ENCODE measurements around the gene VASH2.
"Not testable (repeated sequence)": the region's sequence is repeated elsewhere in the genome, so short reads cannot be mapped to it uniquely, and the experiment has no call there.

Gene VASH2

GRCh38 chr1:212950243-212951125 lies at the start of gene VASH2:
Gene VASH2, plus strand, starts transcription at chr1:212950541. Its CDS starts 1,002 bp downstream, at chr1:212951543.
- peak; percentile 59 for DNase-seq

- no peak for DNase-seq
Observed at GRCh38 chr1:212901290-212901689, 49.1 kb upstream of the VASH2 start.

GRCh38 chr1:212902054-212902453 lies 48.3 kb upstream of the VASH2 start:
- no peak for DNase-seq

- no peak for DNase-seq
Observed at GRCh38 chr1:212903664-212904063, 46.7 kb upstream of the VASH2 start.

GRCh38 chr1:212908071-212908470 lies 42.3 kb upstream of the VASH2 start:
- not testable (repeated sequence) for DNase-seq

- DNase-seq = no peak
Observed at GRCh38 chr1:212908971-212909370, 41.4 kb upstream of the VASH2 start.

GRCh38 chr1:212909652-212910063 lies 40.7 kb upstream of the VASH2 start:
- no peak for DNase-seq

GRCh38 chr1:212910213-212910612 lies 40.1 kb upstream of the VASH2 start:
- not testable (repeated sequence) for DNase-seq

- not testable (repeated sequence) for DNase-seq
Observed at GRCh38 chr1:212913638-212914037, 36.7 kb upstream of the VASH2 start.

- DNase-seq = not testable (repeated sequence)
Observed at GRCh38 chr1:212914110-212914509, 36.2 kb upstream of the VASH2 start.

- no peak for DNase-seq
Observed at GRCh38 chr1:212914789-212915188, 35.6 kb upstream of the VASH2 start.

- DNase-seq = no peak
Observed at GRCh38 chr1:212915245-212916091, 34.9 kb upstream of the VASH2 start.

- no peak for DNase-seq
Observed at GRCh38 chr1:212916481-212917133, 33.7 kb upstream of the VASH2 start.

- no peak for DNase-seq
Observed at GRCh38 chr1:212917134-212917485, 33.2 kb upstream of the VASH2 start.

GRCh38 chr1:212917858-212918257 lies 32.5 kb upstream of the VASH2 start:
- DNase-seq = no peak

- DNase-seq = no peak
Observed at GRCh38 chr1:212918824-212919223, 31.5 kb upstream of the VASH2 start.

- no peak for DNase-seq
Observed at GRCh38 chr1:212920246-212920645, 30.1 kb upstream of the VASH2 start.

- no peak for DNase-seq
Observed at GRCh38 chr1:212920896-212921295, 29.4 kb upstream of the VASH2 start.

- no peak for DNase-seq
Observed at GRCh38 chr1:212922016-212922415, 28.3 kb upstream of the VASH2 start.

GRCh38 chr1:212926372-212926771 lies 24.0 kb upstream of the VASH2 start:
- DNase-seq = no peak

- no peak for DNase-seq
Observed at GRCh38 chr1:212928323-212929291, 21.7 kb upstream of the VASH2 start.

Measured in CD4-positive, alpha-beta T cell treated with Interleukin-10 for 1 hour (primary cell).